Breast epithelium (tissue), 4 donors: ENCODE results near the gene FMNL1. TPM values are rescaled to one million over a fixed set of nuclear protein-coding genes. Genes with fewer than 3 reads are reported as not detected.

Source experiments
- DNase-seq, 2 donors: peaks; one replicate each; pipeline ENCODE4 v3.0.0-alpha.2; 2019; ENCODE audit warnings: low spot score in 2 of 2
- H3K27ac ChIP-seq, 2 donors: fragments of 200-600 bp; sonication (generic) in 1 of 2; one replicate each; pipeline ENCODE4 v1.5.1; 2016 to 2019; ENCODE audit warnings: mild to moderate bottlenecking in 1 of 2
- H3K27me3 ChIP-seq, 2 donors: fragments of 200-600 bp; sonication (generic) in 1 of 2; one replicate each; pipeline versions ENCODE4 v1.5.1 to v1.6.0; 2017 to 2019; ENCODE audit warnings: control low read depth in 1 of 2, mild to moderate bottlenecking in 1 of 2
- H3K36me3 ChIP-seq: fragments of 200-600 bp; one replicate; pipeline ENCODE4 v1.5.1; 2019
- H3K4me1 ChIP-seq, 2 donors: fragments of 200-600 bp; sonication (generic); one replicate each; pipeline ENCODE4 v1.5.1; 2016 to 2019; ENCODE audit warnings: control low read depth in 1 of 2
- H3K4me3 ChIP-seq, 3 donors: fragments of 200-600 bp; sonication (generic); 1 replicate in 2 of 3; 2 replicates in 1 of 3; pipeline ENCODE4 v1.5.1; 2016 to 2019; ENCODE audit warnings: mild to moderate bottlenecking in 3 of 3, moderate library complexity in 2 of 3
- H3K9me3 ChIP-seq, 2 donors: fragments of 200-600 bp; sonication (generic) in 1 of 2; one replicate each; pipeline ENCODE4 v1.5.1; 2016 to 2019; ENCODE audit warnings: control low read depth in 1 of 2
- CTCF ChIP-seq, 3 donors: fragments of 450-650 bp; IDR thresholded peaks; one replicate each; pipeline ENCODE4 v1.5.1; 2016 to 2017; ENCODE audit warnings: antibody characterized with exemption in 3 of 3, mild to moderate bottlenecking in 3 of 3, moderate library complexity in 3 of 3
- POLR2A ChIP-seq: fragments of 450-650 bp; IDR thresholded peaks from one replicate; pipeline ENCODE4 v1.6.1; 2016; ENCODE audit warnings: antibody characterized with exemption, mild to moderate bottlenecking, moderate library complexity
- POLR2AphosphoS5 ChIP-seq, 3 donors: sonication (generic); formaldehyde crosslinking; IDR thresholded peaks; one replicate each; pipeline ENCODE4 v1.6.1; 2017; ENCODE audit warnings: antibody characterized with exemption in 3 of 3
- intact Hi-C: fragments of 100-400 bp; cut with DNase I; formaldehyde crosslinking; loops from one replicate; pipeline ENCODE4 v1.15.1; 2023; ENCODE audit warnings: low total_unique reads
- total RNA-seq, 3 donors: library from RNA; depleted of rRNA; stranded (reverse); fragments of >200 nt; gene quantifications; one replicate each; pipeline ENCODE4 v1.1.0, GENCODE V29; 2016

Gene FMNL1
- total RNA-seq, 3 donors from 2014 or later = 9.2 to 31.2 (median 10.8) TPM

GRCh38 chr17:45260204-45260783 is 38.6 kb downstream of the FMNL1 start:
- TF ChIP-seq CTCF (IDR thresholded peaks at IDR 0.05) = no peak
- TF ChIP-seq POLR2AphosphoS5 (IDR thresholded peaks at IDR 0.05) = no peak
- TF ChIP-seq POLR2A = no peak
- Histone ChIP-seq H3K27me3 (no peaks in the 10 kb centered on the region), H3K4me3 (no peak overlapping the region), H3K36me3 (no peaks in the 10 kb centered on the region), H3K9me3 (no peaks in the 10 kb centered on the region), H3K27ac (no peak overlapping the region), H3K4me1 (peaks cover 12% of the 10 kb centered on the region in 2 donors)
- intact Hi-C loops = no loop called here
- no peak for DNase-seq

GRCh38 chr17:45261577-45262515 is 40.2 kb downstream of the FMNL1 start, which contains the start of gene SPATA32:
SPATA32 (minus strand) TSS chr17:45262094; CDS start chr17:45262016, 78 bp downstream.
- H3K4me1 ChIP-seq = peaks cover 12% of the 10 kb centered on the region in 2 donors
- intact Hi-C loops = no loop called here
- H3K27me3 ChIP-seq = no peaks in the 10 kb centered on the region
- no peak for DNase-seq
- H3K4me3 ChIP-seq = peak within 1 kb of the TSS; percentile 52 to 73 (median 69)
- TF ChIP-seq POLR2AphosphoS5 (IDR thresholded peaks at IDR 0.05) (no peak), POLR2A (no peak), CTCF (IDR thresholded peaks at IDR 0.05) (no peak)
- peak within 1 kb of the TSS; percentile 75 to 76 for H3K27ac ChIP-seq
- no peaks in the 10 kb centered on the region for H3K36me3 ChIP-seq
- no peaks in the 10 kb centered on the region for H3K9me3 ChIP-seq

GRCh38 chr17:45262516-45263476 is 41.1 kb downstream of the FMNL1 start:
- Histone ChIP-seq H3K27ac (peak overlapping the region; percentile 44 to 75), H3K27me3 (no peaks in the 10 kb centered on the region), H3K4me1 (peaks cover 12% of the 10 kb centered on the region in 2 donors), H3K4me3 (peak overlapping the region; percentile 52 to 73 (median 69)), H3K9me3 (no peaks in the 10 kb centered on the region), H3K36me3 (no peaks in the 10 kb centered on the region)
- no peak for TF ChIP-seq POLR2A
- TF ChIP-seq CTCF (IDR thresholded peaks at IDR 0.05) = no peak
- TF ChIP-seq POLR2AphosphoS5 (IDR thresholded peaks at IDR 0.05) = no peak
- peak in 1 of 2 donors; percentile 49 for DNase-seq
- intact Hi-C loops = no loop called here

DNA sequence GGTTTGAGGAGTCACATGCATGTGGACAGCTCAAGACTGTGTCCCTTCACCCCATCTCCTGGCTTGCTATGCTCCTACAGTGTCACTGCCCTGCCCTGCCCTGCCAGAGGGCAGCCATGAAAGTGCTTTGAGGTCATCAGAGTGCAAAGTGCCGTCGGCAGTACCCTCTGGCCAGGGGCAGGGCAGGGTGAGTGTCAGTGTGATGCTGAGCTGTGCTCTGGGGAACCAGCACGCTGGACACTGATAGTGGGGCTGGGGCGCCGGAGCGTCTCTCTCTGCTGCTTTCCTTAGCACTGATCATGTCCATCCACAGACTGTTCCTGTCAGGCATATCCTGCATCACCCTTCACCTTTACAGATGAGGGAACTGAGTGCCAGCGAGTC is 41.8 kb downstream of the FMNL1 start:
- intact Hi-C loops = no loop called here
- no peak for TF ChIP-seq POLR2AphosphoS5 (IDR thresholded peaks at IDR 0.05)
- TF ChIP-seq POLR2A = no peak
- no peak for TF ChIP-seq CTCF (IDR thresholded peaks at IDR 0.05)
- Histone ChIP-seq H3K27me3 (no peaks in the 10 kb centered on the region), H3K4me3 (no peak overlapping the region), H3K36me3 (no peaks in the 10 kb centered on the region), H3K4me1 (peaks cover 12% of the 10 kb centered on the region in 2 donors), H3K27ac (peak overlapping the region; percentile 44 to 75), H3K9me3 (no peaks in the 10 kb centered on the region)
- DNase-seq = no peak
